ENCODE measurements around the gene LMNA. TPM values are rescaled to one million over a fixed set of nuclear protein-coding genes. Genes with fewer than 3 reads are reported as not detected.

The LMNA gene
- total RNA-seq, 1 donor, result 694 TPM

Other genes starting within 250 kb of the LMNA start
- 44.5 and 54.8 TPM in 2 replicates for gene RIT1, start 203.4 kb upstream of the LMNA start, total RNA-seq
- 23.8 and 42.7 TPM in 2 replicates for gene KHDC4, start 180.3 kb upstream of the LMNA start, total RNA-seq
- gene RXFP4, start 173.1 kb upstream of the LMNA start, total RNA-seq, result not detected in 2 replicates
- gene ARHGEF2, start 136.2 kb upstream of the LMNA start, total RNA-seq, result 137 and 146 TPM in 2 replicates
- 381 and 386 TPM in 2 replicates for gene SSR2, start 93.8 kb upstream of the LMNA start, total RNA-seq
- gene UBQLN4, start 60.9 kb upstream of the LMNA start, total RNA-seq, result 13.5 and 20.3 TPM in 2 replicates
- gene LAMTOR2, start 59.9 kb upstream of the LMNA start, total RNA-seq, result 38.3 and 40.6 TPM in 2 replicates
- not detected in 2 replicates for gene RAB25, start 53.6 kb upstream of the LMNA start, total RNA-seq
- 1.7 and 1.9 TPM in 2 replicates for gene MEX3A, start 32.2 kb upstream of the LMNA start, total RNA-seq
- gene SEMA4A, start 38.9 kb downstream of the LMNA start, total RNA-seq, result 0.43 and 0.64 TPM in 2 replicates
- 17.1 and 18.6 TPM in 2 replicates for gene SLC25A44, start 79.4 kb downstream of the LMNA start, total RNA-seq
- gene PMF1, start 98.3 kb downstream of the LMNA start, total RNA-seq, result 30.2 and 50.9 TPM in 2 replicates
- gene BGLAP, start 127.5 kb downstream of the LMNA start, total RNA-seq, result not detected in 2 replicates
- 0.43 and 0.64 TPM in 2 replicates for gene PAQR6, start 133.3 kb downstream of the LMNA start, total RNA-seq
- 52.2 and 63.5 TPM in 2 replicates for gene SMG5, start 168.1 kb downstream of the LMNA start, total RNA-seq
- gene TMEM79, start 169.6 kb downstream of the LMNA start, total RNA-seq, result 0.86 and 1.3 TPM in 2 replicates
- 55.3 and 55.4 TPM in 2 replicates for gene GLMP, start 181.0 kb downstream of the LMNA start, total RNA-seq
- 0.32 TPM in 1 of 2 replicates, not detected in the other for gene VHLL, start 184.6 kb downstream of the LMNA start, total RNA-seq
- 268 and 431 TPM in 2 replicates for gene CCT3, start 223.6 kb downstream of the LMNA start, total RNA-seq
- not detected in 2 replicates for gene TSACC, start 223.8 kb downstream of the LMNA start, total RNA-seq